Gastroesophageal sphincter (tissue), 3 donors: ENCODE results near the gene R3HDML.

ENCODE experiments used
- POLR2A ChIP-seq, 2 donors: fragments of 450-650 bp; IDR thresholded peaks; one replicate each; pipeline ENCODE4 v1.6.1; 2017; ENCODE audit warnings: antibody characterized with exemption in 2 of 2, mild to moderate bottlenecking in 2 of 2, moderate library complexity in 1 of 2
- TF ChIP-seq, protein P1 (sequence below), 4 experiments: fragments of 200-600 bp in 2 of 4; fragments of 450-650 bp in 2 of 4; sonication (generic) in 1 of 4; IDR thresholded peaks; one replicate each; pipeline ENCODE4 v1.5.1; 2017 to 2019; ENCODE audit warnings: antibody characterized with exemption in 4 of 4, mild to moderate bottlenecking in 2 of 4, moderate library complexity in 2 of 4

DNA sequence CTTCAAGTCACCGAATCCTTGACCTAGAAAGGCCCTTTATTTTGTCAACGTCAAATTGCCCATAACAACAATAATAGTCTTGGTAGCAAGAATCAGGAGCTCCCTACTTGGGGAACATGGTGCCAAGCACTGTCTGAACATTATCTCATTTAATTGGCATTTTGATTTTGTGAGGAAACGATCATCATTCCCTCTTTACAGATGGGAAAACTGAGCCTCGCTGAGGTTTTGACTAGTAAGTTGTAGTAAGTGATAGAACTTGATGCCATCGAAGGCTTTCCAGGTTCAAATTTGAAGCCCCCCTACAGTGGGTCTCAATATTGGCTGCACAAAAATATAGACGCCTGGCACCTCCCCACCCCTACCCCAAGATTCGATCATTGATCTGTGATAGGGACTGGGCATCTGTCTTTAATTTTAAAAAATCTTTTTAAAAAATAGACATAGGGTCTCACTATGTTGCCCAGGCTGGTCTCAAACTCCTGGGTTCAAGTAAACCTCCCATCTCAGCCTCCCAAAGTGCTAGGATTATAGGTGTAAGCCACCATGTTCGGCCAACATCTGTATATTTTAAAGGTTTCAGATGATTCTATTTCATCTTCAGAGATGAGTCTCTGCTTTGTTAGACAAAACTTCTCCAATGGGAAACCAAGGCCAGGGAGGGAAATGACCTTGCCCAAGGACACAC is 55.4 kb downstream of the R3HDML start:
- TF ChIP-seq, protein P1, sequence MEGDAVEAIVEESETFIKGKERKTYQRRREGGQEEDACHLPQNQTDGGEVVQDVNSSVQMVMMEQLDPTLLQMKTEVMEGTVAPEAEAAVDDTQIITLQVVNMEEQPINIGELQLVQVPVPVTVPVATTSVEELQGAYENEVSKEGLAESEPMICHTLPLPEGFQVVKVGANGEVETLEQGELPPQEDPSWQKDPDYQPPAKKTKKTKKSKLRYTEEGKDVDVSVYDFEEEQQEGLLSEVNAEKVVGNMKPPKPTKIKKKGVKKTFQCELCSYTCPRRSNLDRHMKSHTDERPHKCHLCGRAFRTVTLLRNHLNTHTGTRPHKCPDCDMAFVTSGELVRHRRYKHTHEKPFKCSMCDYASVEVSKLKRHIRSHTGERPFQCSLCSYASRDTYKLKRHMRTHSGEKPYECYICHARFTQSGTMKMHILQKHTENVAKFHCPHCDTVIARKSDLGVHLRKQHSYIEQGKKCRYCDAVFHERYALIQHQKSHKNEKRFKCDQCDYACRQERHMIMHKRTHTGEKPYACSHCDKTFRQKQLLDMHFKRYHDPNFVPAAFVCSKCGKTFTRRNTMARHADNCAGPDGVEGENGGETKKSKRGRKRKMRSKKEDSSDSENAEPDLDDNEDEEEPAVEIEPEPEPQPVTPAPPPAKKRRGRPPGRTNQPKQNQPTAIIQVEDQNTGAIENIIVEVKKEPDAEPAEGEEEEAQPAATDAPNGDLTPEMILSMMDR (IDR thresholded peaks at IDR 0.05): no peak
- no peak for TF ChIP-seq POLR2A (IDR thresholded peaks at IDR 0.05)
